ENCODE data around the gene ACSBG1.

Gene ACSBG1

GRCh38 chr15:78203346-78204225 is 30.8 kb downstream of the ACSBG1 start:
- no peak for DNase-seq (ENCODE audit: low read depth in 2 of 2)

DNA sequence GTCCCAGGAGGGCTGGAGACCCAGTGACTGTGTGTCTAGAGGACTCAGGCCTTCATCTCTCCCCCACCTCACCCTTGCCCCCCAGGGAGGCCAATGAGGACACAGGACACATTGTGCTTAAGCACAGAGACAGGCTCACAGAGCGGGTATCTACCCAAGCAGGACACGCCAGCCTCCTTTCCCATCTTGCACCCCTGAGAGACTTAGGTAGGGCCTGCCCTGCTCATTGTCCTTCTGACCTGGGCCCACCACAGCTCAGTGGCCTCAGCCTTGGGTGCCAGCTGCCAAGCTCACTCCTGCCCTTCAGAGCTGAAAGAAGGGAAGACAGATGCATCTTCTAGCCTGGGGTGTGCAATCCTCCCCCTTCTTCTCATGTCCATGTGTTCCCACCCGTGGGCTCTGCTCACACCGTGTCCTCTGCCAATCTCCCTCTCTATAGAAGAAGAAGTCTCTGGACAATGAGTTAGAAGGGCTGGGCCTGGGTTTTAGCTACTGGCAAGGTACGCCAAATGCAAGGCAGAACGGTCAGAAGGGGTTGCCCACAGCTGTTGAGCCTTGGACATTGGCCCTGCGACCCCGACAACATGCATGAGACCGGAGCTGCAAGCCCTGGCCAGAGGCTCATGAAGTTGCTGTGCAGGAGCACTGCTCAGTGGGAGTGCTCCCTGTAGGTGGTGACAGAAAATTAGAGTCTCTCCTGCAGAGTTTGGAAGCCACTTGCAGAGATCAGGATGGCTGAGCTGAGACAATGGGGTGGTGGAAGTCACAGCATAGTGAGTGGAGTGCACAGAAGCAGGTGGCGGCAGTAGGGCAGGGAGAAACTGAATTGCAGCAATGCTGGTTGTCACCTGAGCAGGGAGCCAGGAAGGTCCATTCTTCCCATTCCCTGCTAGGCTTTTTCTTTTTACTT is 32.8 kb downstream of the ACSBG1 start:
- DNase-seq (ENCODE audit: low read depth in 2 of 2): no peak

DNA sequence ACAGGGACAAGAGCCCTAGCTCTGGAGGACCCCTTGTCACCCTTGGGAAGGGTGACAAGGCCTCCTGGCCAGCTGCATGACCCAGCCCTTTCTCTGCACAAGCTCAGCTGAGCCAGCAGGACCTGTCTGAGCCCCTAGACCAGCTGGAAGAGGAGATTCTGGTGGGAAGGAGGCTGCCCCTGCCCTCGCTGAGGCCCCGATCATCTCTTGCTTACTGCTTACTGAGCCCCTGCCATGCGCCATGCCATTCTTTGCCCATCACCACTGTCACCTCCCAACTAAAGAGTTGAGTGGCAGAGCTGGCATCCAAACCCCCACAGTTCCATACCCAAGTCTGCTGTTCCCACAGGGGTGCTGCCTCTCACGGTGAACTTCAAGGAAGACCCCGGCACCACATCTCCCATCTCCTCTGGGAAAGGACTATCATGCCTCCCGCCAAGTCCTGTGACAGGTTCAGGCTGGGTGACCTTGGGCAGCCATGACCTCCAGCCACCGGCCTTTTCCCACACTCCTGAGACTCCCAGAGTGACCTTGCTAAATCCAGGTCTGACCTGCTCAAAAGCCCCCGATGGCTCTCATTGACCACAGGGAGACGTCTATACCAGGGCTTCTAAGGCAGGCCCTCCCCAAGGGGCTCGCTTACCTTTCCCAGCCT is 34.0 kb downstream of the ACSBG1 start:
- no peak for DNase-seq (ENCODE audit: low read depth in 2 of 2)

- no peak for DNase-seq (ENCODE audit: low read depth in 2 of 2)
Observed at GRCh38 chr15:78197632-78198031, 36.7 kb downstream of the ACSBG1 start.

- peak; percentile 2 to 18 for DNase-seq (ENCODE audit: low read depth in 2 of 2)
Observed at GRCh38 chr15:78195735-78196201, 38.6 kb downstream of the ACSBG1 start.

- no peak for DNase-seq (ENCODE audit: low read depth in 2 of 2)
Observed at GRCh38 chr15:78194568-78194925, 39.8 kb downstream of the ACSBG1 start.

DNA sequence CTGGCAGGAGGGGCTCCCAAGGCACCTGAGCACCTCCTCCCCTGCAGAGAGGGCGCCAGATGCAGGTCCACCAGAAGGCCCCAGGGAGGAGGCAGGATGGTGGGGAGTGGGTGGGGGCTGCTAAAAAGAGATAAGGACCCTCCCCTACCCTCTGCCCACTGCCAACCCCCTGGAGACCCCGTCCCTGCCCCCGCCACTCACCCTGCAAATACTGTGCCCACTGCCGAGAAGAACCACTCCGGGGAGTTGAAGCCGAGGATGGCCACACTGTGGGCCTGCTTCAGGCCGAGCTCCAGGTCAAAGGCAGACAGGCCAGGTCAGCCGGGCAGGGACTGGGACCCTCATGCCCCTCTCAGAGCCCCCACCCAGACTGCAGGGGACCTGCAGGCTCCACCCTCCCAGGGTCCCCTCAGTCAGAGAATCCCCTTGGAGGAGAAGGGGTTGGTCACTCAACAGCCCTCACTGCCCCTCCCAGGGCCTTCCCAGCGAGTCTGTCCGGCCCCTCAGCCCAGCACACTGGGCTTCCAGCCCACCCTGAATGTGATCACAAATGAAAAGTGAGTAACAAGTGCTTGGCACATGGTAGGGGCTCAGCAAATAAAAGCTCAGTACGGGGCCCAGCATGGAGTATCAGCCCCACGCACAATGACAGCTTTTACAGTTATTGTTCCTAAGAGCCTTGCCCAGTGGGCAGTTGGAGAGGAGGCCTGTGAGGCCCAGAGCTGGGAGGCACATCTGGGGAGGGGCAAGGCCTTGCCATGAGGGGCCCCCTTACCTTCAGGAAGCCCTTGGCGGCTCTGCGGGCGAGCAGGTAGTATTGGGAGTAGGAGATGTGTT is 40.4 kb downstream of the ACSBG1 start:
- no peak for DNase-seq (ENCODE audit: low read depth in 2 of 2)

DNA sequence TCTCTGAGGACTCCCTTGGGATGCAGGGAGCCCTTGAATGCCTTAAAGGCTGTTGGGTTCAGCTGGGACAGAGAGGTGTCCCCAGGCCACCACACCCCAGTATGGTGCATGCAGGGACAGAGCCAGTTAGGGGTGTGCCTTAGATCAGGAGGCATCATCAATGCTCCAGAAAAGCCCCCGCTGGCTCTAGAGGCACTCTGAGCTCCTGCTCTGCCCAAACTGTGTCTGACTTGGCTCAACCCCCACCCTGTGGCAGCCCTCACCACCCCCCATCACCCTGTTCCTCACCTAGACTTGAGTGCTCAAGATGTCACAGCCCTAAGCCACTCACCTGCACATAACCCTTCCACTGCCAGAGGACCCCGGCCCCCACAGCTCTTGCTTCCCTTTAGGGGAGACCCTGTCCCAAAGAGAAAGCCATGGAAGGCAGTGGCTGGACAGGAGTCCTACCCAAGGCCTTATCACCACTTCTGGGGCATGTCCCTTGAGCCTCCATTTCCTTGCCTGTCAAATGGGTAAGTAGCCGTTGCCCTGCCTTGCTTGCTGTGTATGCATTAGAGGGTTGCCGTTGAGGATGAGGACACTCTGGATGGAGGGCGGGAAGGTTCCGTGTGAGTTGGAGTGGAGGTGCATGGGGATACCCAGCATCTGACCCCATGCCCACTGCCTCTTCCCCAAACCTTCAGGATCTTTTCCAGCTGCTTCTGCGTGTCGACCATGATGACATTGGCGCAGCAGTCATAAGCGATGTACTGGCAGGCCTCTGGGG is 41.4 kb downstream of the ACSBG1 start:
- no peak for DNase-seq (ENCODE audit: low read depth in 2 of 2)

- DNase-seq (ENCODE audit: low read depth in 2 of 2): no peak
Observed at GRCh38 chr15:78182821-78183220, 51.5 kb downstream of the ACSBG1 start.

- no peak for DNase-seq (ENCODE audit: low read depth in 2 of 2)
Observed at GRCh38 chr15:78182336-78182700, 52.0 kb downstream of the ACSBG1 start.

DNA sequence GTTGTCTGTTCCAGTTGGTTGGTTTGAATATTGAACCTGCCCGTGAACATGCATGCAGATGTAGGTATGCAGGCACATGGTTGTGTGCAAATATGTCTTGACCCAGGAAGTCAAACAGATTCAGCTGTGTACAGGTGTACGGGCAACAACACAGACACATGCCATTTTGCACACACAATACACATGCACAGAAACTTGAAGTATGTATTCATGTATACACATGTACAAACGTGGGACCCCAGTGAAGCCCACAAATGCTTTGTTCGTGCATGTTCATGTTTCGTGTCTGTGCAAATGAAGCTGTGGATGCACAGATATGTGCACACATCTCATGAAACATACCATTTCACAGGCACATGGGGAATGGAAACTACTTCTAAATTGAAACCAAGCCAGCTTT is 54.5 kb downstream of the ACSBG1 start:
- no peak for DNase-seq (ENCODE audit: low read depth in 2 of 2)

GRCh38 chr15:78179286-78179840 is 55.0 kb downstream of the ACSBG1 start:
- DNase-seq (ENCODE audit: low read depth in 2 of 2): no peak

GRCh38 chr15:78178064-78178463 is 56.3 kb downstream of the ACSBG1 start:
- no peak for DNase-seq (ENCODE audit: low read depth in 2 of 2)

DNA sequence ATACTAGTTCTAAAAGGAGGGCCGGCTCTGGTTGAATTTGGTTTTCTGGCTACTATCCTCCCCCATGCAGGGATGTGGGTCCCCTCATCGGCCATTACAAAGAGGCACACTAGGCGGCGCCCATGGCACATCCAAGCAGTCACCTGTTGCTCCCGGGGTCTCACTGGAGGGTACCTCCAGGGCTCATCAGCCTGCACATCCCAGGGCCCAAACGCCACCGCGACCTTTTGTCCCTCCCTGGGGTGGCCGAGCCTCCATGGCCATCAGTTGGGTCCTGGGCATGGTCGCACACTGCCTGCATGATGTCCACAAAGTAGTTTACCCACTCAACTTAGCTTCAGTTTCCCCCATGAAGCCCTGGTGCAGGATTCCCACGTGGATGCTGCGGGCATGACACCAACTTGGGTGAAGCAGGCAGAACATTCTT is 56.9 kb downstream of the ACSBG1 start:
- no peak for DNase-seq (ENCODE audit: low read depth in 2 of 2)

GRCh38 chr15:78175330-78175729 is 59.0 kb downstream of the ACSBG1 start:
- DNase-seq (ENCODE audit: low read depth in 2 of 2): no peak

- no peak for DNase-seq (ENCODE audit: low read depth in 2 of 2)
Observed at GRCh38 chr15:78174401-78174800, 60.0 kb downstream of the ACSBG1 start.

DNA sequence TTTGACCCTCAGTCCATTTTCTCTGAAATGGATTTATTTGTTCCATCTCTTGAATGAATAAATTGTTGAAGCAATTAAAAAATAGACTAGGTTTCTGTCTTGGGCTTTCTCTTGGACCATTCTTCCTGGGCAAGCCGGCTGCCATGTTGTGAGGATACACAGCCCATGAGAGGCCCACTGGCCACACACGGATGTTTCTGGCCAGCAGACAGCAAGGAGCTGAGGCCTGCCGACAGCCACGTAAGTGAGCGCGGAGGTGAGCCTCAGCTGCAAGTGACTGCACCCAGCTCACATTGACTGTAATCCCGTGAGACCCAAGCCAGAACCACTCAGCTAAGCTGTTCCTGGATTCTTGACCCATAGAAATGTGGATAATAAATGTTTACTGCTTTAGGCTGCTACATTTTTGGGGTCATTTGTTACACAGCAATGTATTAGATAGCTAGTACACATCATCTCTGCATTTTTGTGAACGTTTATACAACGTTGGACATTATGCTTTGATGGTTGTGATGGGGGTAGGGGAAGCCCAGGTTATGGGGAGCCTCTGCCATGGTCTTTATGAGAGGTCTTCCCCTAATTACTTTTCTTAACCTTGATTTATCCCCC is 62.4 kb downstream of the ACSBG1 start:
- DNase-seq (ENCODE audit: low read depth in 2 of 2): no peak

DNA sequence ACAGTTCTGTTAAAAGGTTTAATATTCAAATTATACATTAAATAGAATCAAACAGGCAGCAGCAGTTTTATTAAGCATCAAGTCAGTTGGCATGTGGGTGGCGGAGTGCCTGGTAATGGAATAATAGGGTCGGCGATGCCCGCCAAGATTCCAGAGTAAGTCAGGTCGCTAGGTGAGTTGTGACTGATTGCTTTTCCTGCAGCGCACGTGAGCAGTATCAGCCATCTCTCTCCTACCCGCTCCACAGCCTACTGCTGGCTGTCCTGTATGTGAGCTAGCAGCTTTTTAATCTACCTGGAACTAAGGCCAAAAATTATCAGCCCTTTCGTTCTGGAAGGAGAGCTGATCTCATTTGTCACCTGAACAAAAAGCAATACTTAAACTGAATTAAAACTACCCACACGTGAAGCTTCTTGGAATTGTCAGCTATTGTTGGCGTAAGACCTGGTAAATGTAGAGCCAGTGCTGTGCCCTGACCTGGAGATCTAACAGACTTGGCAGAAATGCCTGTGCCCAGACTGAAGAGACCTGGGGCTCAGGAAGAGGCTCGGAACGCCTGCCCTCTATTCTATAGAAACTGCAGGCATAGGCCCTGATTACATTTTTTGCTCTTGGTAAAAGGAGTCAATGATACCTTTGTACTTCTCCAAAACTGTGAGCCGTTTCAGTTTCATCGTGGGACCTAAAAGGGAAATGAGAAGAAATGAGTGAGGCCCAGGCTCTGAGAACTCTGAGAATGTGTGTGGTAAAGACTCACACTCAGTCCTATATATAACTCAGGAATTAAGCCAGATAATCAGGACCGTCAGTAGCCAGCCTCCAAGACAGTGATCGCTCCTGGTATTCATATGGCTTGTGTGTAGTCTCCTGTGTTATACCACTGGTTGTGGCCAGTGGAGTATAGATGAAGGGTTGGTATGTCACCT is 63.3 kb downstream of the ACSBG1 start:
- DNase-seq (ENCODE audit: low read depth in 2 of 2): no peak

DNA sequence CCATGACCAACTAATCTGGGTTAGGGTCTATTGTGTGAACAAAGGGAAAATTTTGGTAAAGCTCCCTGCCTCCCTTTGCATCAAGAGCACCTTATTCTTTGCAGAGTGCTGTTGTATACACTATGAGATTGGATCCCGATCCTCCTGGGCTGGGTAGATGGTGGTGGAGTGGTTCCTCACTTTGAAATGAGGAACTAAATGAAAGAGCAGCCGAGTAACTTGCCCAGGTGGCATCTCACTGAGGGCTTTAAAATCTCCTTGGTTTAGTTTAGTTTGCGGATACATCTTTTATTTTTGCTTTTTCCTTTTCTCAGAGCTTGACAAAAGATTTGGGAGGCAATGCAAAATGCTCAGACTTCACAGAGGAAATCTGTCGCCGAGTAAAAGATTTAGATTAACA is 65.8 kb downstream of the ACSBG1 start:
- no peak for DNase-seq (ENCODE audit: low read depth in 2 of 2)

Data from stimulated activated CD4-positive, alpha-beta T cell treated with anti-CD3 and anti-CD28 coated beads, Interleukin-1b, Interleukin-23, amount 100 ng/mL, for 1 hour (primary cell).